Endodermal cell (in vitro differentiated cells): ENCODE results near the gene DLGAP1. TPM values are rescaled to one million over a fixed set of nuclear protein-coding genes. Genes with fewer than 3 reads are reported as not detected.

Source experiments
- DNase-seq: peaks from one replicate; pipeline ENCODE4 v3.0.0-alpha.2; 2017
- H3K27ac ChIP-seq: 2 replicates; pipeline ENCODE4 v1.5.1; 2013; ENCODE audit warnings: mild to moderate bottlenecking, low read depth, low read length, moderate library complexity
- H3K27me3 ChIP-seq: 2 replicates; pipeline ENCODE4 v1.6.1; 2013; ENCODE audit warnings: mild to moderate bottlenecking, low read length, moderate library complexity; ENCODE audit not compliant: insufficient read depth, control insufficient read depth, poor library complexity, severe bottlenecking
- H3K36me3 ChIP-seq: 2 replicates; pipeline ENCODE4 v1.7.0; 2013; ENCODE audit warnings: mild to moderate bottlenecking, low read length, moderate library complexity; ENCODE audit not compliant: control insufficient read depth, insufficient read depth
- H3K4me1 ChIP-seq: one replicate; pipeline ENCODE4 v1.7.0; 2013; ENCODE audit warnings: low read length; ENCODE audit not compliant: control insufficient read depth, insufficient read depth
- H3K4me3 ChIP-seq: 2 replicates; pipeline ENCODE4 v1.5.1; 2013; ENCODE audit warnings: mild to moderate bottlenecking, low read length, moderate library complexity
- H3K9ac ChIP-seq: 2 replicates; pipeline ENCODE4 v1.6.1; 2013; ENCODE audit warnings: mild to moderate bottlenecking, low read length, moderate library complexity; ENCODE audit not compliant: poor library complexity, severe bottlenecking; ENCODE audit errors: extremely low read depth
- H3K9me3 ChIP-seq: 2 replicates; pipeline ENCODE4 v1.6.1; 2013; ENCODE audit warnings: mild to moderate bottlenecking, low read length, moderate library complexity; ENCODE audit not compliant: control insufficient read depth
- H3K27ac Mint-ChIP-seq: 2 replicates; pipeline ENCODE4 v1.8.0; 2020; ENCODE audit warnings: mixed read lengths
- H3K27me3 Mint-ChIP-seq: 2 replicates; pipeline ENCODE4 v1.8.0; 2021; ENCODE audit warnings: mild to moderate bottlenecking, mixed read lengths; ENCODE audit not compliant: insufficient read depth
- H3K36me3 Mint-ChIP-seq: 2 replicates; pipeline ENCODE4 v1.8.0; 2020; ENCODE audit warnings: low read depth, mixed read lengths
- H3K4me1 Mint-ChIP-seq: 2 replicates; pipeline ENCODE4 v1.8.0; 2020; ENCODE audit warnings: mixed read lengths
- H3K4me3 Mint-ChIP-seq: 2 replicates; pipeline ENCODE4 v1.8.0; 2020; ENCODE audit warnings: mild to moderate bottlenecking, moderate library complexity, mixed read lengths
- H3K9me3 Mint-ChIP-seq: 2 replicates; pipeline ENCODE4 v1.8.0; 2020; ENCODE audit warnings: mild to moderate bottlenecking, mixed read lengths
- CTCF ChIP-seq: fragments of 200-600 bp; sonication (generic); conservative IDR thresholded peaks from 2 replicates; pipeline ENCODE4 v1.5.0; 2021; ENCODE audit warnings: antibody characterized with exemption, mild to moderate bottlenecking
- WGBS, 2 experiments: methylation state at CpG; one replicate each; pipeline versions ENCODE4 v1.1.5 to v1.1.7; 2013; ENCODE audit warnings: missing lambda C conversion rate in 2 of 2, mixed read lengths in 1 of 2; ENCODE audit not compliant: insufficient coverage in 1 of 2, insufficient read length in 1 of 2; 5-methylcytosine and 5-hydroxymethylcytosine counted together
- total RNA-seq, 2 donors: library from RNA; stranded (reverse); fragmentation: NEBNext Ultra II Directional in 1 of 2; extraction: Animal tissue kit (Norgen Biotek cat#: 25700) in 1 of 2; gene quantifications; 2 replicates in 1 of 2; 3 replicates in 1 of 2; pipeline ENCODE4 v1.2.1, GENCODE V29; 2021

The DLGAP1 gene
- total RNA-seq, 2 donors from 2014 or later, result 11.5 to 21.5 TPM

- no peaks in the 10 kb centered on the region for H3K36me3 Mint-ChIP-seq
- peak; percentile 43 for DNase-seq
- no peaks in the 10 kb centered on the region for H3K36me3 ChIP-seq
- H3K4me1 Mint-ChIP-seq, result peaks cover 29% of the 10 kb centered on the region
- no peak for TF ChIP-seq CTCF
- H3K9me3 Mint-ChIP-seq, result peaks cover 2% of the 10 kb centered on the region
- no peaks in the 10 kb centered on the region for H3K27me3 ChIP-seq
- no peaks in the 10 kb centered on the region for H3K4me1 ChIP-seq
- no peak overlapping the region for H3K4me3 ChIP-seq
- H3K27ac ChIP-seq, result no peak overlapping the region
- H3K4me3 Mint-ChIP-seq, result no peak overlapping the region
- no peak overlapping the region for H3K27ac Mint-ChIP-seq
- H3K9me3 ChIP-seq, result no peaks in the 10 kb centered on the region
- no peaks in the 10 kb centered on the region for H3K27me3 Mint-ChIP-seq
- WGBS, 2 experiments, result 95 to 98% methylated on average over 13 to 17 of the region's 17 CpGs
- no peak overlapping the region for H3K9ac ChIP-seq
These were observed 785.7 kb downstream of the DLGAP1 start for GRCh38 chr18:3669376-3669775.

GRCh38 chr18:3667255-3668137 lies 787.6 kb downstream of the DLGAP1 start:
- peak; percentile 13 for DNase-seq
- Mint-ChIP-seq H3K4me1 (peaks cover 31% of the 10 kb centered on the region), H3K4me3 (no peak overlapping the region), H3K9me3 (peaks cover 2% of the 10 kb centered on the region), H3K27me3 (no peaks in the 10 kb centered on the region), H3K36me3 (no peaks in the 10 kb centered on the region), H3K27ac (no peak overlapping the region)
- no peak for TF ChIP-seq CTCF
- no peak overlapping the region for H3K9ac ChIP-seq
- no peak overlapping the region for H3K4me3 ChIP-seq
- no peaks in the 10 kb centered on the region for H3K27me3 ChIP-seq
- no peak overlapping the region for H3K27ac ChIP-seq
- peaks cover 16% of the 10 kb centered on the region for H3K9me3 ChIP-seq
- 87 to 92% methylated on average over 5 to 8 of the region's 8 CpGs for WGBS, 2 experiments
- H3K4me1 ChIP-seq, result no peaks in the 10 kb centered on the region
- peaks cover 6% of the 10 kb centered on the region for H3K36me3 ChIP-seq

- Histone ChIP-seq H3K27ac (no peak overlapping the region), H3K9ac (no peak overlapping the region)
- H3K27ac Mint-ChIP-seq, result no peak overlapping the region
These were observed 788.4 kb downstream of the DLGAP1 start for GRCh38 chr18:3666526-3667254.

More at GRCh38 chr18:3666526-3667254, 788.4 kb downstream of the DLGAP1 start:
- Mint-ChIP-seq H3K9me3 (peaks cover 2% of the 10 kb centered on the region), H3K4me1 (peaks cover 31% of the 10 kb centered on the region), H3K4me3 (no peak overlapping the region), H3K27me3 (no peaks in the 10 kb centered on the region), H3K36me3 (no peaks in the 10 kb centered on the region)
- Histone ChIP-seq H3K27me3 (no peaks in the 10 kb centered on the region), H3K9me3 (peaks cover 20% of the 10 kb centered on the region), H3K36me3 (peaks cover 6% of the 10 kb centered on the region), H3K4me3 (no peak overlapping the region), H3K4me1 (no peaks in the 10 kb centered on the region)
- no peak for TF ChIP-seq CTCF
- WGBS, 2 experiments, result 93 to 98% methylated on average over 3 to 5 of the region's 5 CpGs
- DNase-seq, result peak; percentile 36
